Effector memory CD8-positive, alpha-beta T cell (primary cell): ENCODE data around the gene TLE3.

Source experiments
- ATAC-seq: fragments of 150-1000 bp; cut with Tn5 transposase; replicated peaks from 2 replicates; pipeline ENCODE4 v1.10.0; 2021; ENCODE audit warnings: mild to moderate bottlenecking, moderate library complexity
- DNase-seq, 3 experiments: peaks; one replicate each; pipeline ENCODE4 v3.0.0; 2021
- H3K27ac Mint-ChIP-seq, 2 donors: one replicate each; pipeline ENCODE4 v1.8.0; 2022; ENCODE audit warnings: mild to moderate bottlenecking in 2 of 2, mixed read lengths in 2 of 2, moderate library complexity in 2 of 2
- H3K27me3 Mint-ChIP-seq, 2 donors: one replicate each; pipeline ENCODE4 v1.8.0; 2022; ENCODE audit warnings: mixed read lengths in 2 of 2
- H3K36me3 Mint-ChIP-seq: one replicate; pipeline ENCODE4 v1.8.0; 2022; ENCODE audit warnings: mild to moderate bottlenecking, moderate library complexity, mixed read lengths; ENCODE audit not compliant: insufficient read depth
- H3K4me1 Mint-ChIP-seq, 2 donors: one replicate each; pipeline ENCODE4 v1.8.0; 2022; ENCODE audit warnings: low read depth in 2 of 2, mixed read lengths in 2 of 2
- H3K4me3 Mint-ChIP-seq, 2 donors: one replicate each; pipeline ENCODE4 v1.8.0; 2022; ENCODE audit warnings: mild to moderate bottlenecking in 2 of 2, mixed read lengths in 2 of 2, moderate library complexity in 2 of 2
- H3K9me3 Mint-ChIP-seq, 2 donors: one replicate each; pipeline ENCODE4 v1.8.0; 2022; ENCODE audit warnings: mixed read lengths in 2 of 2

The TLE3 gene

DNA sequence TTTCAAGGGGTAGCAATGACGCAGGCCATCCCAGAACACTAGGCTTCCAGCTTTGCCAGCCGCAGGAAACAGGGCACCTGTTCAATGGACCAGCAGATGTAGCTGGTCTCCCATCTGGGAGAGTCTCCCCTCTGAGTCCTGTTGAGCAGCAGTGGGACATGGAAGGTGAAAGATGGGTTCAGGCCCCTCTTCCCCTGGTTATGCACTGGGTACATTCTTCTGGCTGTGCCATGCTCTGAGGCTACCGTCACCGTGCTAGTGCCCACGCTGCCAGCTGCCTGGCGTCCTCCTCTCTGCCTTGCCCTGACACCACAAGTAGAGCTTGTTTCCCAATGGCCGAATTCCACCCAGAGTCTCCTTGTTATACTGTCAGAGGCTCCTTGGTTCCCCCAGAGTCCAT, 63.1 kb downstream of the TLE3 start:
- H3K4me3 Mint-ChIP-seq = no peak overlapping the region
- no peaks in the 10 kb centered on the region for H3K9me3 Mint-ChIP-seq
- ATAC-seq = no peak
- peaks cover 6% of the 10 kb centered on the region for H3K36me3 Mint-ChIP-seq
- no peak overlapping the region for H3K27ac Mint-ChIP-seq
- no peak for DNase-seq
- peaks cover 0 to 1% of the 10 kb centered on the region in 2 donors for H3K4me1 Mint-ChIP-seq
- H3K27me3 Mint-ChIP-seq = peaks cover 0 to 17% of the 10 kb centered on the region in 2 donors

DNA sequence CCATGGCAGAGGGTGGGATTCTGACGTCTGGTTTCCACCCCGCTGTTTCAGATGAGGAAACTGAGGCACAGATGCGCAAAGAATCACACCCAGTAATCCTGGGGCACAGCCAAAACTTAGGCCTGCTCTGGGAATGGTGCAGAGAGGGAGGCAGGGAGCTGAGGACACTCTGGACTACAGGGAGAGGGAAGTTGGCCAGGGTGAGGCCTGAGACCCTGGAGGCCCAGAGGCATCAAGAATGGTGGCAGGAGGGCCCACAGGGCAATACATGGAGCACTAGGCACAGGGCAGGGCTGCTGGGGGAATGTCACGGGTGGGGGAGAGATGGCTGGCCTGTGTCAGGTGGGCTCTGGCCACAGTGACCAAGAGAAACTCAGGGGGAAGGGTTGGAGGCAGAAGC, 63.6 kb downstream of the TLE3 start:
- Mint-ChIP-seq H3K4me1 (peaks cover 0 to 1% of the 10 kb centered on the region in 2 donors), H3K36me3 (peaks cover 6% of the 10 kb centered on the region), H3K27ac (no peak overlapping the region), H3K27me3 (peaks cover 0 to 21% of the 10 kb centered on the region in 2 donors), H3K9me3 (no peaks in the 10 kb centered on the region), H3K4me3 (no peak overlapping the region)
- no peak for DNase-seq
- ATAC-seq = no peak

- H3K4me3 Mint-ChIP-seq = no peak overlapping the region
- H3K27ac Mint-ChIP-seq = no peak overlapping the region
- no peak for ATAC-seq
- peaks cover 0 to 27% of the 10 kb centered on the region in 2 donors for H3K27me3 Mint-ChIP-seq
- no peak for DNase-seq
- peaks cover 0 to 1% of the 10 kb centered on the region in 2 donors for H3K4me1 Mint-ChIP-seq
- H3K9me3 Mint-ChIP-seq = no peaks in the 10 kb centered on the region
- peaks cover 6% of the 10 kb centered on the region for H3K36me3 Mint-ChIP-seq
These were observed 64.1 kb downstream of the TLE3 start for GRCh38 chr15:70033529-70034140.

GRCh38 chr15:70033109-70033508, 64.6 kb downstream of the TLE3 start:
- H3K36me3 Mint-ChIP-seq = peaks cover 6% of the 10 kb centered on the region
- no peak for DNase-seq
- H3K4me1 Mint-ChIP-seq = peaks cover 0 to 1% of the 10 kb centered on the region in 2 donors
- H3K27ac Mint-ChIP-seq = no peak overlapping the region
- H3K27me3 Mint-ChIP-seq = peaks cover 0 to 32% of the 10 kb centered on the region in 2 donors
- H3K9me3 Mint-ChIP-seq = no peaks in the 10 kb centered on the region
- no peak overlapping the region for H3K4me3 Mint-ChIP-seq
- no peak for ATAC-seq

GRCh38 chr15:70032509-70032908, 65.2 kb downstream of the TLE3 start:
- H3K4me1 Mint-ChIP-seq = peaks cover 0 to 1% of the 10 kb centered on the region in 2 donors

GRCh38 chr15:70031713-70032112, 66.0 kb downstream of the TLE3 start:
- no peak for ATAC-seq
- peaks cover 6% of the 10 kb centered on the region for H3K36me3 Mint-ChIP-seq
- H3K4me1 Mint-ChIP-seq = peaks cover 0 to 1% of the 10 kb centered on the region in 2 donors
- H3K27me3 Mint-ChIP-seq = peaks cover 0 to 37% of the 10 kb centered on the region in 2 donors
- H3K4me3 Mint-ChIP-seq = no peak overlapping the region
- no peak overlapping the region for H3K27ac Mint-ChIP-seq
- DNase-seq = no peak
- no peaks in the 10 kb centered on the region for H3K9me3 Mint-ChIP-seq

More at GRCh38 chr15:70032509-70032908, 65.2 kb downstream of the TLE3 start:
- Mint-ChIP-seq H3K27ac (no peak overlapping the region), H3K27me3 (peaks cover 0 to 32% of the 10 kb centered on the region in 2 donors), H3K4me3 (no peak overlapping the region), H3K9me3 (no peaks in the 10 kb centered on the region), H3K36me3 (peaks cover 6% of the 10 kb centered on the region)
- no peak for DNase-seq
- no peak for ATAC-seq

- H3K27ac Mint-ChIP-seq = peak overlapping the region in 1 of 2 donors; percentile 46
- H3K4me3 Mint-ChIP-seq = no peak overlapping the region
- no peak for ATAC-seq
- H3K36me3 Mint-ChIP-seq = peaks cover 6% of the 10 kb centered on the region
- no peak for DNase-seq
- H3K27me3 Mint-ChIP-seq = peaks cover 0 to 40% of the 10 kb centered on the region in 2 donors
- no peaks in the 10 kb centered on the region for H3K9me3 Mint-ChIP-seq
- peaks cover 0 to 1% of the 10 kb centered on the region in 2 donors for H3K4me1 Mint-ChIP-seq
These were observed 66.5 kb downstream of the TLE3 start for GRCh38 chr15:70031261-70031660.

- peaks cover 0 to 1% of the 10 kb centered on the region in 2 donors for H3K4me1 Mint-ChIP-seq
- H3K4me3 Mint-ChIP-seq = no peak overlapping the region
- peaks cover 0 to 40% of the 10 kb centered on the region in 2 donors for H3K27me3 Mint-ChIP-seq
- ATAC-seq (no peak), DNase-seq (no peak)
- no peaks in the 10 kb centered on the region for H3K9me3 Mint-ChIP-seq
- peak overlapping the region in 1 of 2 donors; percentile 46 for H3K27ac Mint-ChIP-seq
- peaks cover 6% of the 10 kb centered on the region for H3K36me3 Mint-ChIP-seq
These were observed 66.9 kb downstream of the TLE3 start for GRCh38 chr15:70030851-70031250.

- DNase-seq (no peak), ATAC-seq (no peak)
- peaks cover 0 to 40% of the 10 kb centered on the region in 2 donors for H3K27me3 Mint-ChIP-seq
- no peaks in the 10 kb centered on the region for H3K36me3 Mint-ChIP-seq
- no peaks in the 10 kb centered on the region for H3K9me3 Mint-ChIP-seq
- no peak overlapping the region for H3K27ac Mint-ChIP-seq
- no peak overlapping the region for H3K4me3 Mint-ChIP-seq
- H3K4me1 Mint-ChIP-seq = peaks cover 2 to 8% of the 10 kb centered on the region in 2 donors
These were observed 68.4 kb downstream of the TLE3 start for GRCh38 chr15:70029297-70029701.

DNA sequence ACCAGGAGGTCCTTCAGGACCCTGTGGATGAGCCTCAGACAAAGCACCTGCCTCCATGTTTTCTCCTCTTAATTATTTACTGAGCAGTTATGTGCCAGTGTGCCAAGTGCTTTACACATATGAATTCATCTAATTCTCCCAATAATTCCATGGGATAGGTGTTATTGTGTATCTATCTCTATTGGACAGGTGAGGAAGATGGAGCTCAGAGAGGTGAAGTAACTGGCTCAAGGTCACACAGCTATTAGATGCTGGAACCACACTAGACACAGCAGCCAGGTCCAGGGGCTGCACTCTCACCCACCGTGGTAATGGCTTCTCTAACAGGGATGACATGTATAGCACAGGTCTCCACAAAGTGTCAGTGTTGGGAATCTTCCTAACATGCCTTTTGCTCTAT, 70.2 kb downstream of the TLE3 start:
- peaks cover 0 to 40% of the 10 kb centered on the region in 2 donors for H3K27me3 Mint-ChIP-seq
- DNase-seq (no peak), ATAC-seq (no peak)
- H3K36me3 Mint-ChIP-seq = peaks cover 8% of the 10 kb centered on the region
- H3K9me3 Mint-ChIP-seq = no peaks in the 10 kb centered on the region
- peaks cover 19 to 22% of the 10 kb centered on the region in 2 donors for H3K4me1 Mint-ChIP-seq
- no peak overlapping the region for H3K27ac Mint-ChIP-seq
- H3K4me3 Mint-ChIP-seq = no peak overlapping the region

- no peaks in the 10 kb centered on the region for H3K9me3 Mint-ChIP-seq
These were observed 70.7 kb downstream of the TLE3 start for GRCh38 chr15:70026991-70027390.

GRCh38 chr15:70025413-70026296, 72.1 kb downstream of the TLE3 start:
- Mint-ChIP-seq H3K9me3 (no peaks in the 10 kb centered on the region), H3K27ac (peak overlapping the region in 1 of 2 donors; percentile 59), H3K4me3 (no peak overlapping the region), H3K4me1 (peaks cover 25 to 26% of the 10 kb centered on the region in 2 donors), H3K27me3 (peaks cover 0 to 31% of the 10 kb centered on the region in 2 donors), H3K36me3 (peaks cover 8% of the 10 kb centered on the region)
- ATAC-seq (no peak), DNase-seq (no peak)

More at GRCh38 chr15:70026991-70027390, 70.7 kb downstream of the TLE3 start:
- no peak overlapping the region for H3K27ac Mint-ChIP-seq
- H3K4me3 Mint-ChIP-seq = no peak overlapping the region
- peaks cover 25 to 26% of the 10 kb centered on the region in 2 donors for H3K4me1 Mint-ChIP-seq
- H3K36me3 Mint-ChIP-seq = peaks cover 8% of the 10 kb centered on the region
- H3K27me3 Mint-ChIP-seq = peaks cover 0 to 40% of the 10 kb centered on the region in 2 donors
- ATAC-seq (no peak), DNase-seq (no peak)

DNA sequence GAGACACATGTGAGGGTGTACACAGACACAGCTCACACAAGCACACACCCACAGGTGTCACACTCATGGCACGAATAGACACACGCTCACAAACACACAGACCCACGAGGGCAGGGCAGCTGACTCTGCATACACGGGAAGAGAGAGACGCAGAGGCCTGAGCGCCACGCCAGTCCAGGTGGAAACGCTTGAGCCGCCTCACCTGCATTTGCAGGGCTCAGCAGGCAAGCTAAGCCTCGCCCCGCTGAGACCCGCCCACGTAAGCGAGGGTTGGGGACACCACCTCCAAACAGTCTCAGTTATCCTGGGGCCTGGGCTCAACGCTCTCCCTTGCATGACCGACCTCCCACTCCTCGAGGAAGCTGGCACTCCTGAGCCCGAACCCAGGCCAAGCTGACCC, 73.2 kb downstream of the TLE3 start:
- ATAC-seq (no peak), DNase-seq (no peak)
- peaks cover 8% of the 10 kb centered on the region for H3K36me3 Mint-ChIP-seq
- no peak overlapping the region for H3K4me3 Mint-ChIP-seq
- peaks cover 25% of the 10 kb centered on the region in 2 donors for H3K4me1 Mint-ChIP-seq
- H3K27me3 Mint-ChIP-seq = peaks cover 0 to 22% of the 10 kb centered on the region in 2 donors
- H3K27ac Mint-ChIP-seq = no peak overlapping the region
- H3K9me3 Mint-ChIP-seq = no peaks in the 10 kb centered on the region
